HL-60 (cell line): ENCODE results near the gene CKLF.

Experiments used
- DNase-seq, 2 experiments: peaks; one replicate each; pipeline ENCODE4 v3.0.0-alpha.2; 2010 to 2020; ENCODE audit warnings: low read depth in 1 of 2, low spot score in 1 of 2
- H3K27ac ChIP-seq: fragments of 250-450 bp; sonication (Bioruptor Pico); replicated peaks from 2 replicates; pipeline ENCODE4 v1.5.1; 2020; ENCODE audit warnings: mild to moderate bottlenecking, moderate library complexity
- H3K27me3 ChIP-seq: fragments of 250-450 bp; sonication (Bioruptor Pico); 2 replicates; pipeline ENCODE4 v1.5.1; 2021; ENCODE audit warnings: mild to moderate bottlenecking, moderate library complexity; ENCODE audit not compliant: insufficient read depth, poor library complexity, severe bottlenecking
- H3K4me3 ChIP-seq: replicated peaks from 2 replicates; pipeline ENCODE4 v1.5.1; 2011; ENCODE audit warnings: mild to moderate bottlenecking, control low read depth, low read length; ENCODE audit not compliant: insufficient read depth
- GABPA ChIP-seq: IDR thresholded peaks from 2 replicates; pipeline ENCODE4 v1.6.1; 2012; ENCODE audit warnings: low read depth
- POLR2AphosphoS5 ChIP-seq: IDR thresholded peaks from 2 replicates; pipeline ENCODE4 v1.6.1; 2012; ENCODE audit warnings: low read depth
- SPI1 ChIP-seq: IDR thresholded peaks from 2 replicates; pipeline ENCODE4 v1.6.1; 2012; ENCODE audit warnings: low read depth, mild to moderate bottlenecking, borderline replicate concordance
- TF ChIP-seq, protein P1 (sequence below): IDR thresholded peaks from one replicate; pipeline ENCODE4 v1.5.1; 2011; ENCODE audit warnings: low read length, control low read depth, inconsistent platforms; ENCODE audit not compliant: insufficient read depth
- TF ChIP-seq, protein P2 (sequence below): IDR thresholded peaks from 2 replicates; pipeline ENCODE4 v1.6.1; 2012; ENCODE audit warnings: low read depth; ENCODE audit not compliant: insufficient replicate concordance

The CKLF gene

DNA sequence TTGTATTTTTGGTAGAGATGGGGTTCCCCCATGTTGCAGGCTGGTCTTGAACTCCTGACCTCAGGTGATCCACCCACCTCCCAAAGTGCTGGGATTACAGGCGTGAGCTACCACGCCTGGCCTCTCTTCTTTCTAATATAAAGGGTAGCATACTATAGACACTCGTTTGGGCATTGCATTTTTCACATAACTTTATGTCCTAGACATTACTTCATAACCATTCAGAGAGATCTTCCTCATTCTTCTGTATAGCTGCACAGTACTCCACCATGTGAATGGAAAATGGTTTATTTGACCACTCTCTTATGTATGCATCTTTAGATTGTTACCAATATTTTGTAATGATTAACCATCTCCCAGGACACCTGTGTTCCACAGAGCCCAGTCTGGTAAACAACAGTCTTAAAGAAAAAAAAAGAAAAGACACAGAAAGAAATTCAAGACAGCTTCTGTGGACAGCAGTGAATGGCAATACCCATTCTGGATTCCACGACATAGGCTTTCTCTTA lies 44.6 kb upstream of the CKLF start:
- H3K27me3 ChIP-seq, result no peaks in the 10 kb centered on the region
- DNase-seq, result no peak
- H3K27ac ChIP-seq, result no peak overlapping the region
- H3K4me3 ChIP-seq, result no peak overlapping the region
- TF ChIP-seq, protein P1, sequence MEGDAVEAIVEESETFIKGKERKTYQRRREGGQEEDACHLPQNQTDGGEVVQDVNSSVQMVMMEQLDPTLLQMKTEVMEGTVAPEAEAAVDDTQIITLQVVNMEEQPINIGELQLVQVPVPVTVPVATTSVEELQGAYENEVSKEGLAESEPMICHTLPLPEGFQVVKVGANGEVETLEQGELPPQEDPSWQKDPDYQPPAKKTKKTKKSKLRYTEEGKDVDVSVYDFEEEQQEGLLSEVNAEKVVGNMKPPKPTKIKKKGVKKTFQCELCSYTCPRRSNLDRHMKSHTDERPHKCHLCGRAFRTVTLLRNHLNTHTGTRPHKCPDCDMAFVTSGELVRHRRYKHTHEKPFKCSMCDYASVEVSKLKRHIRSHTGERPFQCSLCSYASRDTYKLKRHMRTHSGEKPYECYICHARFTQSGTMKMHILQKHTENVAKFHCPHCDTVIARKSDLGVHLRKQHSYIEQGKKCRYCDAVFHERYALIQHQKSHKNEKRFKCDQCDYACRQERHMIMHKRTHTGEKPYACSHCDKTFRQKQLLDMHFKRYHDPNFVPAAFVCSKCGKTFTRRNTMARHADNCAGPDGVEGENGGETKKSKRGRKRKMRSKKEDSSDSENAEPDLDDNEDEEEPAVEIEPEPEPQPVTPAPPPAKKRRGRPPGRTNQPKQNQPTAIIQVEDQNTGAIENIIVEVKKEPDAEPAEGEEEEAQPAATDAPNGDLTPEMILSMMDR, result no peak
- TF ChIP-seq, protein P2, sequence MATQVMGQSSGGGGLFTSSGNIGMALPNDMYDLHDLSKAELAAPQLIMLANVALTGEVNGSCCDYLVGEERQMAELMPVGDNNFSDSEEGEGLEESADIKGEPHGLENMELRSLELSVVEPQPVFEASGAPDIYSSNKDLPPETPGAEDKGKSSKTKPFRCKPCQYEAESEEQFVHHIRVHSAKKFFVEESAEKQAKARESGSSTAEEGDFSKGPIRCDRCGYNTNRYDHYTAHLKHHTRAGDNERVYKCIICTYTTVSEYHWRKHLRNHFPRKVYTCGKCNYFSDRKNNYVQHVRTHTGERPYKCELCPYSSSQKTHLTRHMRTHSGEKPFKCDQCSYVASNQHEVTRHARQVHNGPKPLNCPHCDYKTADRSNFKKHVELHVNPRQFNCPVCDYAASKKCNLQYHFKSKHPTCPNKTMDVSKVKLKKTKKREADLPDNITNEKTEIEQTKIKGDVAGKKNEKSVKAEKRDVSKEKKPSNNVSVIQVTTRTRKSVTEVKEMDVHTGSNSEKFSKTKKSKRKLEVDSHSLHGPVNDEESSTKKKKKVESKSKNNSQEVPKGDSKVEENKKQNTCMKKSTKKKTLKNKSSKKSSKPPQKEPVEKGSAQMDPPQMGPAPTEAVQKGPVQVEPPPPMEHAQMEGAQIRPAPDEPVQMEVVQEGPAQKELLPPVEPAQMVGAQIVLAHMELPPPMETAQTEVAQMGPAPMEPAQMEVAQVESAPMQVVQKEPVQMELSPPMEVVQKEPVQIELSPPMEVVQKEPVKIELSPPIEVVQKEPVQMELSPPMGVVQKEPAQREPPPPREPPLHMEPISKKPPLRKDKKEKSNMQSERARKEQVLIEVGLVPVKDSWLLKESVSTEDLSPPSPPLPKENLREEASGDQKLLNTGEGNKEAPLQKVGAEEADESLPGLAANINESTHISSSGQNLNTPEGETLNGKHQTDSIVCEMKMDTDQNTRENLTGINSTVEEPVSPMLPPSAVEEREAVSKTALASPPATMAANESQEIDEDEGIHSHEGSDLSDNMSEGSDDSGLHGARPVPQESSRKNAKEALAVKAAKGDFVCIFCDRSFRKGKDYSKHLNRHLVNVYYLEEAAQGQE, result no peak
- no peak for TF ChIP-seq GABPA
- TF ChIP-seq POLR2AphosphoS5, result no peak
- no peak for TF ChIP-seq SPI1

DNA sequence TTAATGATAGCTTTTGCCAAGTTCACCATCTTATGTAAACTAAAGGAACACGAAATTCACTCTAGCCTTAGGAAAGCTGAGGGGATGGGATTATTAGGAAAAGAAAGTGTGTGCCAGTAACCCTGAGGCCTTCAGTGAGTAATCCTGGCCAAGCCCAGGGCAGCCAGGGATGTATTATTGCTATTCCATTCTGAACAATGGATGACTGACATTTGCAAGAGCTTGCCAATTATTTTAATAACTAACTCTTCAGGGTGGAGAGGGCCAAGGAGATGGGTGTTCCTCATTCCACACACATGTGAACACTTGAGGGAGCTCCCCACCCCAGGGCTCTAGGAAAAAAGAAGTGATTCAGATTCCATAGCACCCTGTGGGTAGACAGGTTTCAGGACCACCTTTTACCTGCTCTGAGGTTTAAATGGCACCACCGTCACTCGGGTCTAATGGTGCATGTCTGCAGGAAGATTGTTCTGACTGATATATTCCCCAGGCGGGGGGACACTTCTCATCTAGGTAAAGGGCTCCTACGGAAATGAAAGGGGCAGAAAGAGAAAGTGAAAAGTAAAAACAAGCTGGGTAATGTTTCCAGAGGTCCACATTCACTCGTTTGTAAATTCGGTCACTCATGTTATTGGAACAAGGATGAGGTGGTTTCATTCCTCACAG lies 44.0 kb upstream of the CKLF start:
- Histone ChIP-seq H3K4me3 (no peak overlapping the region), H3K27me3 (no peaks in the 10 kb centered on the region), H3K27ac (no peak overlapping the region)
- no peak for DNase-seq
- TF ChIP-seq, protein P2, result no peak
- TF ChIP-seq POLR2AphosphoS5 (no peak), SPI1 (no peak), GABPA (no peak)
- TF ChIP-seq, protein P1, result no peak

DNA sequence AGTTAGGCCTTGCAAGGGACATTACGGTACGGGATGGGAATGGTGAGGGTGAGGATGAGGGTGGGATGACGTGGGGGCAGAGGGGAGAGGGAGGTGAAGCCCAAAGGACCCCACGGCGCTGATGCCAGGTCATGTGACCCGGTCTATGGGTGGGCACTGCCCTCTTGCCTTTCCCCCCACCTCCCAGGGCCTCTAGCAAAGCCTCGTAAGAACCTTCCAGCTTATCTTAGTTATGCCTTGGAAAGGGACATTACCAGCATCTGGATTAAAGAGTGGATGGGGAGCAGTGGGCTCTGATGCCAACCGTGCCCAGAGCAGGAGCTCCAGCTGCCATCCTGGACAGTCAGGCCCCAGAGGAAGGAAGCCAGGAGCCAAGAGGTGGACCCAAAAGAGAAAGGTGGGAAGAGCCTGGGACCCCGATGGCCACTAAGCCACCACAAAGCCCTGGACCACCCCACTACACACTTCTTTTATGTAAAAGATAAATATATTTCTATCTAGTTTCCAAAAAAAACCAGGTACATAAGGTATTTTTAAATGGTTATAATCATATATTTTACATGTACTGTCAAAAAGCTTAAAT lies 43.4 kb upstream of the CKLF start:
- no peaks in the 10 kb centered on the region for H3K27me3 ChIP-seq
- H3K27ac ChIP-seq, result no peak overlapping the region
- no peak for DNase-seq
- TF ChIP-seq, protein P2, result no peak
- TF ChIP-seq, protein P1, result no peak
- TF ChIP-seq GABPA (no peak), SPI1 (no peak), POLR2AphosphoS5 (no peak)
- H3K4me3 ChIP-seq, result no peak overlapping the region
